Right atrium auricular region (tissue), 2 donors: ENCODE measurements around the gene VARS1. TPM values are rescaled to one million over a fixed set of nuclear protein-coding genes. Genes with fewer than 3 reads are reported as not detected.

Experiments used
- DNase-seq: peaks from one replicate; pipeline ENCODE4 v3.0.0-alpha.2; 2019; ENCODE audit warnings: low spot score
- H3K27ac ChIP-seq, 2 donors: fragments of 200-600 bp; sonication (generic); 1 replicate in 1 of 2; 2 replicates in 1 of 2; pipeline ENCODE4 v1.5.1; 2016 to 2019
- H3K27me3 ChIP-seq, 2 donors: fragments of 200-600 bp; sonication (generic); one replicate each; pipeline versions ENCODE4 v1.5.1 to v1.6.0; 2017 to 2019
- H3K36me3 ChIP-seq: fragments of 200-600 bp; sonication (generic); one replicate; pipeline ENCODE4 v1.5.1; 2016
- H3K4me1 ChIP-seq, 2 donors: fragments of 200-600 bp; sonication (generic); one replicate each; pipeline versions ENCODE4 v1.5.1 to v1.6.0; 2017 to 2019
- H3K4me3 ChIP-seq, 2 donors: fragments of 200-600 bp; sonication (generic); 1 replicate in 1 of 2; 2 replicates in 1 of 2; pipeline ENCODE4 v1.5.1; 2017 to 2019; ENCODE audit warnings: mild to moderate bottlenecking in 1 of 2, moderate library complexity in 1 of 2
- H3K9me3 ChIP-seq, 2 donors: fragments of 200-600 bp; sonication (generic); one replicate each; pipeline ENCODE4 v1.5.1; 2019
- total RNA-seq, 2 donors: library from RNA; depleted of rRNA; stranded (reverse); fragments of >200 nt; gene quantifications; one replicate each; pipeline ENCODE4 v1.1.0, GENCODE V29; 2016
- TF ChIP-seq, protein P1 (sequence below), 2 donors: fragments of 200-600 bp; sonication (generic); IDR thresholded peaks; one replicate each; pipeline ENCODE4 v1.5.1; 2019; ENCODE audit warnings: antibody characterized with exemption in 2 of 2

VARS1 gene
- total RNA-seq, 2 donors from 2014 or later, result 15.3 to 24.6 TPM

DNA sequence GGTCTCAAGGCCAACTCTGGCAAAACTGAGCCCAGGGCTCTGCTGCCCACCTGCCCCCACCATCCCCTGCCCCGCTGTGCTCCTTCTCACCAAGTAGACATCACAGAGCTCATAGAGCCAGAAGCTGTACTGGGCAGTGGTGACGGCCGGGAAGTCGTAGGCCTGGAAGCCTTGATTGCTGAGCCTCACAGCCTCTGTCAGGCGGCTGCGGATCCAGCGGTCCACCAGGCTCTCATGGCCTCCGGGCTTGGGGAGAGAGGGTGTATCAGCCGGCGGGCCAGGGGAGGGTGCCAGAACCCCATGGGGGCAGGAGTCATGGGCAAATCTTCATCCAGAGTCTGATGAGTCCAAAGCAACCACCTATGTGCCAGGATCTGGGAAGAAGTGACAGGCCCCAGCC lies 15.6 kb downstream of the VARS1 start:
- Histone ChIP-seq H3K4me3 (no peak overlapping the region), H3K9me3 (no peaks in the 10 kb centered on the region), H3K4me1 (peaks cover 0 to 17% of the 10 kb centered on the region in 2 donors), H3K27ac (no peak overlapping the region), H3K27me3 (no peaks in the 10 kb centered on the region), H3K36me3 (peaks cover 69% of the 10 kb centered on the region)
- TF ChIP-seq, protein P1, sequence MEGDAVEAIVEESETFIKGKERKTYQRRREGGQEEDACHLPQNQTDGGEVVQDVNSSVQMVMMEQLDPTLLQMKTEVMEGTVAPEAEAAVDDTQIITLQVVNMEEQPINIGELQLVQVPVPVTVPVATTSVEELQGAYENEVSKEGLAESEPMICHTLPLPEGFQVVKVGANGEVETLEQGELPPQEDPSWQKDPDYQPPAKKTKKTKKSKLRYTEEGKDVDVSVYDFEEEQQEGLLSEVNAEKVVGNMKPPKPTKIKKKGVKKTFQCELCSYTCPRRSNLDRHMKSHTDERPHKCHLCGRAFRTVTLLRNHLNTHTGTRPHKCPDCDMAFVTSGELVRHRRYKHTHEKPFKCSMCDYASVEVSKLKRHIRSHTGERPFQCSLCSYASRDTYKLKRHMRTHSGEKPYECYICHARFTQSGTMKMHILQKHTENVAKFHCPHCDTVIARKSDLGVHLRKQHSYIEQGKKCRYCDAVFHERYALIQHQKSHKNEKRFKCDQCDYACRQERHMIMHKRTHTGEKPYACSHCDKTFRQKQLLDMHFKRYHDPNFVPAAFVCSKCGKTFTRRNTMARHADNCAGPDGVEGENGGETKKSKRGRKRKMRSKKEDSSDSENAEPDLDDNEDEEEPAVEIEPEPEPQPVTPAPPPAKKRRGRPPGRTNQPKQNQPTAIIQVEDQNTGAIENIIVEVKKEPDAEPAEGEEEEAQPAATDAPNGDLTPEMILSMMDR (IDR thresholded peaks at IDR 0.05), result no peak
- DNase-seq, result no peak

DNA sequence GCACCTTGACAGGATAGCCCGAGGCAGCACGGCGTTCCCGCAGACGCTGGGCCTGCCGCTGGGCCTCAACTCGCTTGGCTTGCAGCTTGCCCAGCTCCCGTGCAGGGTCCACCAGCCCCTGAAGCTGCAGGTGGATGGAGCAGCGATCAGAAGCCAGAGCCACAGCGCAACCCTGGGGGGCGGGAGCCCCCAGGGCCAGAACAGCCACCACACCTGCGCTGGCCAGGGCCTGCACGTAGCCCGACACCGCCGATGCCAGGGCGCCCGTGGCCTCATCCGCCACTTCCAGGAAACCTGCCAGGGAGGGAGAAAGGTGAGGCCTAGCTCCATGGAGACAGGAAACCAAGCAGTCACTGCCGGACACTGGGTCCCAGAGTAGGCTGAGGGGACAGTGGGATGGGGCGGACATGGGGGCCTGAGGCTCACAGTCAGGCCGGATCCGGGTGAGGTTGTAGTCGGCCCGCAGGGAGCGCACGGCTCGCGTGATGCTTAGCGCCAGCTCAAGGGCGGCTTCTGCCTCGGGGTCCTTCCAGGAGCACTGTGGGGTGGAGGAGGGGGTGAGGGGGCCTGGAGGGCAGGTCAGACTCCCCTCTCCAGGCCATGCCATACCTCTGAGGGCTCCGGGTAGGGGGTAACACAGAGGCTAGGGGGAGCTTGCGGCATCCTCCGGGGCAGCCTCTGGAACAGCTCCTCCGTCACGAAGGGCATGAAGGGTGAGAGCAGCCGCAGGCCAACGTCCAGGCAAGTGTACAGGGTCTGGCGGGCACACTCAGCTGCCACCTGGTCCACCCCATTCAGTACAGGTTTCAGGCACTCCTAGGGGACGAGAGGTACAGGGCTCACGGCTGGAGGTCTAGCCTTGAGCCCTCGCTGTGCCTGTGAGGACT lies 16.3 kb downstream of the VARS1 start:
- H3K27me3 ChIP-seq, result no peaks in the 10 kb centered on the region
- H3K4me1 ChIP-seq, result peaks cover 0 to 17% of the 10 kb centered on the region in 2 donors
- H3K36me3 ChIP-seq, result peaks cover 62% of the 10 kb centered on the region
- H3K27ac ChIP-seq, result no peak overlapping the region
- DNase-seq, result no peak
- H3K4me3 ChIP-seq, result no peak overlapping the region
- H3K9me3 ChIP-seq, result no peaks in the 10 kb centered on the region
- TF ChIP-seq, protein P1 (IDR thresholded peaks at IDR 0.05), result no peak

DNA sequence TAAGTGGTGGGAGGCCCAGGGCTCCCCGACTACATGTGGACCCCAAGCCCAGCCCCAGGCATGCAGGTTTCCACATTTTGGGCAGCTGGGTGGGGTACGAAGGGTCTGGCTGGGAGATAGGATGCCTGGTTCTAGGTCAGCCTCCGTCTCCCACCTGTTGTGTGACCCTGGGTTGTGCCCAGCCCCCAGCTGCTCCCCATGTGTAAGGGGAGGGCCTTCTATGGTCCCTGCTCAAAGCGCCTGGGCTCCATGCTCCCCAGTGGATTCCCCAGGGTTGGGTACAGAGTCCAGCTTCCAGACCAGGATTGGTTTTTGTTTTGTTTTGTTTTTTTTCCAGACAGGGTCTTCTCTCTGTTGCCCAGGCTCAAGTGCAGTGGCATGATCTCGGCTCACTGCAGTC lies 17.4 kb downstream of the VARS1 start:
- no peak for DNase-seq
- no peak overlapping the region for H3K27ac ChIP-seq
- peaks cover 54% of the 10 kb centered on the region for H3K36me3 ChIP-seq

DNA sequence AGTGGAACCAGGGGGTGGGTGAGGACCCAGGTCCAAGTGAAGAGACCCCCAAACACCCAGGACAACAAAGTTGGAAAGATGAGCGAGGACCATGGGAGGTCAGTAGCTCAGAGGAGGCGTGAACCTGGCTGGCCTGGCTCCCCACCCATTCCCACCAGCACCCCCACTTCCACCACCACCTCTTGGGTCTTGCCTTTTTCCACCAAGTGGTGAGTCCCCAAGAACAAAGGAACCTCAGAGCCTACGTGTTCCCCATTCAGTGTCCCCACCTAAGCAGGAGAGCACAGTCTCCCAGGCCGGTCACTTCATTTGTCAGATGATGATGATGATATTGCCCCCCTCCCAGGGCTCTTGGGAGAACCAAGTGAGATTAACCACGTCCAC lies 17.9 kb downstream of the VARS1 start:
- no peak for DNase-seq
- TF ChIP-seq, protein P1 (IDR thresholded peaks at IDR 0.05), result no peak
- Histone ChIP-seq H3K27ac (peak overlapping the region; percentile 61 to 70), H3K4me3 (no peak overlapping the region), H3K36me3 (peaks cover 49% of the 10 kb centered on the region), H3K4me1 (peaks cover 0 to 17% of the 10 kb centered on the region in 2 donors), H3K9me3 (no peaks in the 10 kb centered on the region), H3K27me3 (no peaks in the 10 kb centered on the region)

More for the DNA sequence above, 17.4 kb downstream of the VARS1 start:
- no peak overlapping the region for H3K4me3 ChIP-seq
- no peaks in the 10 kb centered on the region for H3K27me3 ChIP-seq
- TF ChIP-seq, protein P1 (IDR thresholded peaks at IDR 0.05), result no peak
- H3K4me1 ChIP-seq, result peaks cover 0 to 17% of the 10 kb centered on the region in 2 donors
- H3K9me3 ChIP-seq, result no peaks in the 10 kb centered on the region

DNA sequence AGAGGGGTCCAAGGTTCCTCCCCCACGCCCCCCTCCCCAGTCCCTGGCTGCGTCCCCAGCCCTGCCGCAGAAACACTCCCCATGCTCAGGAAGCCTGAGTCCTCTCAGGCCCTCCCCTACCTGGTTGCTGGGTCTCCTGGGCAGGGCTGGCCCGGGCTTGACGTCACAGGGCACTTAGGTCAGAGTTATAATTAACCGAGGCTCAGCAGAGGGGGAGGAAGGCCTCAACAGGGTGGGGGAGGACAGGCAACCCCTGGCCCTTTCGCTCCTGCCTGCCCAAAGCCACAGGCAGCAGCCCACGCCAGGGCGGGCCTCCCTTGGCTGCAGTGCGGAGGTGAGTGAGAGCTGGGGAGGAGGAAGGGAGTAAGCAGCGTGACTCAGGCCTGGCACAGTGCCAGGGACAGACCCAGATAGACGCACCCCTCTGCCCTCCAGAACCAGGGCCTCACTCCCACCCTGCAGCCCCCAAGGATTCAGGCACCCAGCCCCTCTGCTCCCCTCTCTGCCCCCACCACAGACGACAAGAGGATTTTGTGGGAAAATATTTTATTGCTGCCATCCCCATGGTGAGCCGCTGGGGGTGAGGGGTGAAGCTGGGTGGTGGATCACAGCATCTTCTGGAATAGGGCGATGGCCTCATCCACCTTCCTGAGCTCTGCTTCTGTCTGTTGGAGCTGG lies 18.4 kb downstream of the VARS1 start, which contains the start of gene VWA7:
Gene VWA7 (minus strand): TSS at position 340 of the 678 bp plus-strand sequence. CDS start 549 bp downstream, outside the sequence.
- peaks cover 44% of the 10 kb centered on the region for H3K36me3 ChIP-seq
- no peaks in the 10 kb centered on the region for H3K9me3 ChIP-seq
- TF ChIP-seq, protein P1 (IDR thresholded peaks at IDR 0.05), result no peak
- peak within 1 kb of the TSS; percentile 61 to 70 for H3K27ac ChIP-seq
- peak within 1 kb of the TSS; percentile 8 to 24 for H3K4me3 ChIP-seq
- no peaks in the 10 kb centered on the region for H3K27me3 ChIP-seq
- peaks cover 0 to 17% of the 10 kb centered on the region in 2 donors for H3K4me1 ChIP-seq
- DNase-seq, result no peak
